Measurements from ENCODE around the gene RASSF5.

RASSF5 gene

GRCh38 chr1:206512058-206512850, 4.9 kb downstream of the RASSF5 start:
- no peak for TF ChIP-seq CTCF (conservative IDR thresholded peaks at IDR 0.05; ENCODE audit: low read depth, low read length)
- H3K4me3 ChIP-seq (ENCODE audit: low read depth, low read length), result no peak overlapping the region
- DNase-seq (ENCODE audit: low read depth), result no peak

GRCh38 chr1:206512851-206513180, 5.5 kb downstream of the RASSF5 start:
- no peak for TF ChIP-seq CTCF (conservative IDR thresholded peaks at IDR 0.05; ENCODE audit: low read depth, low read length)
- no peak overlapping the region for H3K4me3 ChIP-seq (ENCODE audit: low read depth, low read length)
- DNase-seq (ENCODE audit: low read depth), result no peak

- DNase-seq (ENCODE audit: low read depth), result peak; percentile 68
- no peak overlapping the region for H3K4me3 ChIP-seq (ENCODE audit: low read depth, low read length)
- no peak for TF ChIP-seq CTCF (conservative IDR thresholded peaks at IDR 0.05; ENCODE audit: low read depth, low read length)
Measured at GRCh38 chr1:206513312-206514111, 6.2 kb downstream of the RASSF5 start.

- DNase-seq (ENCODE audit: low read depth), result no peak
- no peak overlapping the region for H3K4me3 ChIP-seq (ENCODE audit: low read depth, low read length)
- no peak for TF ChIP-seq CTCF (conservative IDR thresholded peaks at IDR 0.05; ENCODE audit: low read depth, low read length)
Measured at GRCh38 chr1:206514813-206515387, 7.6 kb downstream of the RASSF5 start.

- no peak for TF ChIP-seq CTCF (conservative IDR thresholded peaks at IDR 0.05; ENCODE audit: low read depth, low read length)
- no peak for DNase-seq (ENCODE audit: low read depth)
- no peak overlapping the region for H3K4me3 ChIP-seq (ENCODE audit: low read depth, low read length)
Measured at GRCh38 chr1:206516728-206516990, 9.3 kb downstream of the RASSF5 start.

- TF ChIP-seq CTCF (conservative IDR thresholded peaks at IDR 0.05; ENCODE audit: low read depth, low read length), result no peak
- no peak for DNase-seq (ENCODE audit: low read depth)
- no peak overlapping the region for H3K4me3 ChIP-seq (ENCODE audit: low read depth, low read length)
Measured at GRCh38 chr1:206517784-206518183, 10.5 kb downstream of the RASSF5 start.

Data from choroid plexus epithelial cell (primary cell).